Sigmoid colon (tissue), 4 donors: ENCODE data around the gene RUFY2.

ENCODE experiments used
- CTCF ChIP-seq, 4 experiments: fragments of 450-650 bp in 3 of 4; fragments of 200-600 bp in 1 of 4; IDR thresholded peaks; one replicate each; pipeline ENCODE4 v1.5.1; 2016 to 2019; ENCODE audit warnings: antibody characterized with exemption in 4 of 4, mild to moderate bottlenecking in 3 of 4, moderate library complexity in 2 of 4
- EP300 ChIP-seq, 4 donors: sonication (generic); formaldehyde crosslinking; IDR thresholded peaks; one replicate each; pipeline ENCODE4 v1.6.1; 2017; ENCODE audit warnings: antibody characterized with exemption in 4 of 4
- POLR2A ChIP-seq, 2 donors: fragments of 450-650 bp; IDR thresholded peaks; one replicate each; pipeline ENCODE4 v1.6.1; 2016; ENCODE audit warnings: antibody characterized with exemption in 2 of 2, mild to moderate bottlenecking in 2 of 2, moderate library complexity in 2 of 2

GRCh38 chr10:68419376-68419775 is 12.3 kb upstream of the RUFY2 start:
- no peak for TF ChIP-seq CTCF (IDR thresholded peaks at IDR 0.05)
- no peak for TF ChIP-seq POLR2A (IDR thresholded peaks at IDR 0.05)
- TF ChIP-seq EP300 (IDR thresholded peaks at IDR 0.05) = no peak
